ENCODE measurements around the gene SPINT1.

GRCh38 chr15:40900256-40901052, 56.6 kb downstream of the SPINT1 start:
- TF ChIP-seq CTCF (conservative IDR thresholded peaks at IDR 0.05; ENCODE audit: low read depth, low read length): no peak
- no peak for TF ChIP-seq EZH2 (IDR thresholded peaks at IDR 0.05; ENCODE audit: low read length, unreplicated experiment)
- TF ChIP-seq EZH2phosphoT487 (IDR thresholded peaks at IDR 0.05; ENCODE audit: borderline replicate concordance, low read length): no peak
